ENCODE data around the gene DDX39B. TPM values are rescaled to one million over a fixed set of nuclear protein-coding genes. Genes with fewer than 3 reads are reported as not detected.

Gene DDX39B
- total RNA-seq, 1 experiment from 2014 or later: 813 TPM

- Mint-ChIP-seq H3K27ac (peak overlapping the region; percentile 32 to 78 (median 53); a peak in 4 of 7 replicates), H3K4me1 (peaks cover 31 to 40% of the 10 kb centered on the region in 2 experiments), H3K4me3 (no peak overlapping the region), H3K36me3 (ENCODE audit: insufficient read depth in 1 of 3, low read depth in 3 of 3) (peaks cover 81 to 95% (median 90%) of the 10 kb centered on the region in 3 experiments), H3K27me3 (ENCODE audit: low read depth) (no peaks in the 10 kb centered on the region), H3K9me3 (no peaks in the 10 kb centered on the region)
- H2BK20ac ChIP-seq (ENCODE audit: low read depth, low read length, poor library complexity, severe bottlenecking): no peak overlapping the region
- no peak overlapping the region for H3K9ac ChIP-seq (ENCODE audit: extremely low read depth, insufficient read length, low read length)
- H3K79me1 ChIP-seq (ENCODE audit: insufficient read depth, low read depth, low read length, poor library complexity, severe bottlenecking): peaks cover 16% of the 10 kb centered on the region
- H3K4ac ChIP-seq (ENCODE audit: low read depth, low read length): no peak overlapping the region
- TF ChIP-seq CTCF (conservative IDR thresholded peaks at IDR 0.05): no peak
- no peak overlapping the region for H3K14ac ChIP-seq (ENCODE audit: insufficient read depth, low read length)
- no peak overlapping the region for H2AFZ ChIP-seq (ENCODE audit: low read length)
- H4K91ac ChIP-seq (ENCODE audit: insufficient read length, low read depth, low read length): no peak overlapping the region
- no peak overlapping the region for H2BK15ac ChIP-seq (ENCODE audit: low read depth, low read length)
- no peak overlapping the region for H3T11ph ChIP-seq (ENCODE audit: low read length)
- H3K23me2 ChIP-seq (ENCODE audit: insufficient read length, low read depth, low read length, poor library complexity, severe bottlenecking): no peaks in the 10 kb centered on the region
- H4K5ac ChIP-seq (ENCODE audit: insufficient read length, low read depth, low read length): no peak overlapping the region
- no peaks in the 10 kb centered on the region for H3K27me3 ChIP-seq (ENCODE audit: insufficient read depth, low read length)
- H3K56ac ChIP-seq (ENCODE audit: insufficient read length, low read depth, low read length): no peak overlapping the region
- H3K18ac ChIP-seq (ENCODE audit: insufficient read length, low read depth, low read length): no peak overlapping the region
- H3K79me2 ChIP-seq (ENCODE audit: insufficient read depth, low read length): peaks cover 8% of the 10 kb centered on the region
- no peak overlapping the region for H4K8ac ChIP-seq (replicated peaks; ENCODE audit: insufficient read length, low read depth, low read length)
- H3K27ac ChIP-seq (ENCODE audit: insufficient read length, low read depth, low read length): no peak overlapping the region
- no peak overlapping the region for H2BK5ac ChIP-seq (ENCODE audit: insufficient read length, low read length)
- H3K4me2 ChIP-seq (ENCODE audit: insufficient read depth, insufficient read length, low read length): no peak overlapping the region
- no peak overlapping the region for H2BK12ac ChIP-seq (ENCODE audit: insufficient read length, low read depth, low read length)
- H2AK5ac ChIP-seq (ENCODE audit: insufficient read length, low read length): no peak overlapping the region
- no peak for DNase-seq
- no peaks in the 10 kb centered on the region for H3K9me3 ChIP-seq (ENCODE audit: control insufficient read depth, low read depth, low read length)
- H4K20me1 ChIP-seq (ENCODE audit: control insufficient read depth, insufficient read depth, insufficient read length): peaks cover 4% of the 10 kb centered on the region
- no CpG with 5 or more reads among the region's 6 CpGs for WGBS (ENCODE audit: extremely low coverage, insufficient read length, low lambda C conversion rate)
- no peak overlapping the region for H3K23ac ChIP-seq (ENCODE audit: insufficient read length, low read depth, low read length)
- no peaks in the 10 kb centered on the region; the same call in 1 of the 2 replicates for H3K4me1 ChIP-seq (ENCODE audit: insufficient read depth, low read length)
- H2BK120ac ChIP-seq (ENCODE audit: low read depth, low read length, poor library complexity, severe bottlenecking): no peak overlapping the region
Observed at GRCh38 chr6:31534011-31534410, 7.8 kb downstream of the DDX39B start.
